GM12874 (cell line): ENCODE measurements around the gene TLR5.

Source experiments
- TF ChIP-seq, protein P1 (sequence below): IDR thresholded peaks from 2 replicates; pipeline ENCODE4 v1.5.1; 2011; ENCODE audit warnings: low read depth, mild to moderate bottlenecking, control low read depth, low read length, moderate library complexity; ENCODE audit not compliant: insufficient read depth

Gene TLR5

GRCh38 chr1:223077247-223077833 lies 65.7 kb downstream of the TLR5 start:
- TF ChIP-seq, protein P1, sequence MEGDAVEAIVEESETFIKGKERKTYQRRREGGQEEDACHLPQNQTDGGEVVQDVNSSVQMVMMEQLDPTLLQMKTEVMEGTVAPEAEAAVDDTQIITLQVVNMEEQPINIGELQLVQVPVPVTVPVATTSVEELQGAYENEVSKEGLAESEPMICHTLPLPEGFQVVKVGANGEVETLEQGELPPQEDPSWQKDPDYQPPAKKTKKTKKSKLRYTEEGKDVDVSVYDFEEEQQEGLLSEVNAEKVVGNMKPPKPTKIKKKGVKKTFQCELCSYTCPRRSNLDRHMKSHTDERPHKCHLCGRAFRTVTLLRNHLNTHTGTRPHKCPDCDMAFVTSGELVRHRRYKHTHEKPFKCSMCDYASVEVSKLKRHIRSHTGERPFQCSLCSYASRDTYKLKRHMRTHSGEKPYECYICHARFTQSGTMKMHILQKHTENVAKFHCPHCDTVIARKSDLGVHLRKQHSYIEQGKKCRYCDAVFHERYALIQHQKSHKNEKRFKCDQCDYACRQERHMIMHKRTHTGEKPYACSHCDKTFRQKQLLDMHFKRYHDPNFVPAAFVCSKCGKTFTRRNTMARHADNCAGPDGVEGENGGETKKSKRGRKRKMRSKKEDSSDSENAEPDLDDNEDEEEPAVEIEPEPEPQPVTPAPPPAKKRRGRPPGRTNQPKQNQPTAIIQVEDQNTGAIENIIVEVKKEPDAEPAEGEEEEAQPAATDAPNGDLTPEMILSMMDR = no peak

DNA sequence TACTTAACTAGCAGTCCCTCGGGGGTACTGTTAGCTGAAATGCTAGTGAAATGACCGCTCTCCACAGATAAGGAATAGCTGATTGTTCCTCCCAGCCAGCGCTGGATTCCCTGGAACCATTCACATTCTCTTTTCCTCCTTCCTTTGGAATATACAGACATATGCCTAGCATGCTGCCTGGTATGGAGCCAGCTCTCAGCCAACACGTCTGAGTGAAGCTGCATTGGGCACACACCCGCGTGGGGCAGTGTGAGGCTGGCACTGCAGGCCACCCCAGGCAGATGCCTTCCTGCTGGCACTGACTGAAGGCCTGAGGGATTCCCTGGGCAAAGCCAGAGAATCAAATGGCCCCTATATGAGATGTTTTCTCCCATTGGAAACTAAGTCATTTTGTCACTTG lies 66.7 kb downstream of the TLR5 start:
- TF ChIP-seq, protein P1 = no peak

GRCh38 chr1:223075834-223076233 lies 67.2 kb downstream of the TLR5 start:
- TF ChIP-seq, protein P1 = no peak

DNA sequence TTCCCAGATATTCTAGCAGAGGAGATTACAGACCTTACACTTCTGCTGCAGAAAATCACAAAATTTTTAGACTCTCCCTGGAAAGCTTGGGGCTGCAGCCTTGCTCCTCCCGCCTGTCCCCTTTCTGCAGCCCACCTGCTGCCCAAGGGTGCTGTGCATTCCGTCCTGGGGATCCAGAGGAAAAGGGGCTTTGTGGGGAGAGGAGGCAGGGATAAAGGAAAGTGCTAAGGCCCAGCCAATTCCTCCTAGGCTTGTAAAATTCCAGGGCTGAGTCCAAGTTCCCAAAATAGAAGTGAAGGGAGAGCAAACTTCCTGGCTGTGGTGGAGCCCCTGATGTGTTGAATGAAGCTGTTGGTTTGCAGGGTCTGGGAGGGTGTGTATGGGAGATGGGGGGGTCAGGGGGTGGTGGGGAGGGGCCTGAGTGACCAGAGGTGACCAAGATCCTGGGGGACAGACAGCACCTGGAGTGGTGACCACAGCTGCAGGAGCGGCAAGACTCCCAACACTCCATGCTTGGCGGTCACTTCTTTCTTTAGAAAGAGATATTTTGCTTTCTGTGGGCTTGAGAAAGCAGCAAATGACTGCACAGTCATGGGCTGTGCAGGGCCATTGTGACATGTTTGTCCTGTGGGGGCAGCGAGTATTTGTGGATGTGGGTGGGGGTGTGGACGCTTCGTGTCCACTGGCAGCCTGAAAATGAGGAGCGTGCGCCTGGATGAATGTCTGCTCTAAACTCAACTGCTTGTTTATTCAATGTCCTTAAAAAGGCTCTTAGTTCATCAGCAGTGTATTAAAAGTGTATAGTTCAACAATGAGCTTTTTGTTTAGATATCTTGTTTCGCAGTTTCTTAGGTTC lies 68.4 kb downstream of the TLR5 start:
- TF ChIP-seq, protein P1 = no peak

- TF ChIP-seq, protein P1 = no peak
Measured at GRCh38 chr1:223068900-223069665, 74.0 kb downstream of the TLR5 start.

GRCh38 chr1:223067914-223068313 lies 75.1 kb downstream of the TLR5 start:
- TF ChIP-seq, protein P1 = no peak

DNA sequence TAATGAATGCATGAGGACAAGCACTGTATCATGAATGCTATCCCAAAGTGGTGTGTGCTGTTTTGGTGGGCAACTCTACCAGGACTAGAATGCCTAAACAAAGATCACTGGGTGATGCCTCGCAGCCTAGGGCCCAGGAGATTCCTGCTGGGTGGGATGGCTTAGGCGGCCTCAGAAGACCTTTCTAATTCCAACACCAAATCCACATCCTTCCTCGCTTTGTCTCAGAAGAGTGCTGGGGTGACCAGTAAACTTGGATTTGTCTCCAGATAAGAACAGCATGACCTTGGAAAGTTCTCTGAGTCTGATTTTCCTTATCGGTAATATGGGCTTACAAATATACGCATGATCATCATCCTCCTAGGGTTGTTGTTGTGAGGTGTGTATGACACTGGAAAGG lies 76.6 kb downstream of the TLR5 start:
- TF ChIP-seq, protein P1 = no peak
